ENCODE results near the gene CD248.

DNA sequence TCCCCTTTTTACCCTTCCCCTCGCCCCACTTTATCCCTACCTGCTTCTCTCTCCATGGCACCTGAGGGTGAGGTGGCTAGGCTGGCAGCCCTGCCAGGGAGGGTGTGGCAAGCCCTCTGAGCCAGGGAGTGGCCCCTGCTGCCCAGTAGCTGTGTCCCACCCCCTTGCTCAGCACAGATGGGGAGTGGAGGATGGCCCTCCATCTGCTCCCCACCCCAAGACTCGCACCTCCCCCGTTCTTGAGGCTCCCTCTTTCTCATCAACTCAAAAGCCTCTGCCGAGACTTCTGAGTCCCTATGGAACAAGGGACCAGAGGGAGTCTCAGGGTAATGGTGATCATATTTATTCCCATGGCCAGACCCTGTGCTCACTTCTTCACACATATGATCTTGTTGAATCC is 23.5 kb downstream of the CD248 start:
- TF ChIP-seq, protein P1, sequence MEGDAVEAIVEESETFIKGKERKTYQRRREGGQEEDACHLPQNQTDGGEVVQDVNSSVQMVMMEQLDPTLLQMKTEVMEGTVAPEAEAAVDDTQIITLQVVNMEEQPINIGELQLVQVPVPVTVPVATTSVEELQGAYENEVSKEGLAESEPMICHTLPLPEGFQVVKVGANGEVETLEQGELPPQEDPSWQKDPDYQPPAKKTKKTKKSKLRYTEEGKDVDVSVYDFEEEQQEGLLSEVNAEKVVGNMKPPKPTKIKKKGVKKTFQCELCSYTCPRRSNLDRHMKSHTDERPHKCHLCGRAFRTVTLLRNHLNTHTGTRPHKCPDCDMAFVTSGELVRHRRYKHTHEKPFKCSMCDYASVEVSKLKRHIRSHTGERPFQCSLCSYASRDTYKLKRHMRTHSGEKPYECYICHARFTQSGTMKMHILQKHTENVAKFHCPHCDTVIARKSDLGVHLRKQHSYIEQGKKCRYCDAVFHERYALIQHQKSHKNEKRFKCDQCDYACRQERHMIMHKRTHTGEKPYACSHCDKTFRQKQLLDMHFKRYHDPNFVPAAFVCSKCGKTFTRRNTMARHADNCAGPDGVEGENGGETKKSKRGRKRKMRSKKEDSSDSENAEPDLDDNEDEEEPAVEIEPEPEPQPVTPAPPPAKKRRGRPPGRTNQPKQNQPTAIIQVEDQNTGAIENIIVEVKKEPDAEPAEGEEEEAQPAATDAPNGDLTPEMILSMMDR (IDR thresholded peaks at IDR 0.05) = no peak
- no peak for TF ChIP-seq POLR2A (IDR thresholded peaks at IDR 0.05)

Data from testis (tissue), 2 donors.